Lung microvascular endothelial cell (primary cell): ENCODE measurements around the gene LRRC23. TPM values are rescaled to one million over a fixed set of nuclear protein-coding genes. Genes with fewer than 3 reads are reported as not detected.

Source experiments
- DNase-seq, 2 donors: peaks; one replicate each; pipeline versions ENCODE4 v3.0.0 to v3.0.0-alpha.2; 2010; ENCODE audit warnings: low read depth in 2 of 2
- total RNA-seq: library from RNA; depleted of rRNA; stranded (reverse); fragments of >200 nt; gene quantifications from 2 replicates; pipeline ENCODE4 v1.2.1, GENCODE V29; 2014

Gene LRRC23
- total RNA-seq, 1 donor from 2014 or later: 3.4 TPM

GRCh38 chr12:6943722-6944380, 39.2 kb downstream of the LRRC23 start, which contains the start of the genes C12orf57 and RNU7-1:
TSS of gene C12orf57 (plus strand) at chr12:6944022. CDS start at chr12:6944122, 100 bp downstream.
TSS of gene RNU7-1 (plus strand) at chr12:6943816.
- DNase-seq: peak; percentile 89 to 93

GRCh38 chr12:6944381-6945186, 40.0 kb downstream of the LRRC23 start:
- peak; percentile 91 to 94 for DNase-seq

- no peak for DNase-seq
Observed at GRCh38 chr12:6945613-6946012, 41.0 kb downstream of the LRRC23 start.

- peak in 1 of 2 donors; percentile 72 for DNase-seq
Observed at GRCh38 chr12:6946033-6946919, 41.7 kb downstream of the LRRC23 start.

GRCh38 chr12:6946920-6947374, 42.3 kb downstream of the LRRC23 start:
- DNase-seq: no peak

GRCh38 chr12:6947615-6948014, 43.0 kb downstream of the LRRC23 start:
- DNase-seq: no peak

- DNase-seq: no peak
Observed at GRCh38 chr12:6948873-6949594, 44.4 kb downstream of the LRRC23 start.

- no peak for DNase-seq
Observed at GRCh38 chr12:6950401-6950801, 45.8 kb downstream of the LRRC23 start.

GRCh38 chr12:6950811-6951540, 46.4 kb downstream of the LRRC23 start, which contains the start of gene PTPN6:
TSS of gene PTPN6 (plus strand) at chr12:6951356. CDS start at chr12:6951513, 157 bp downstream.
- DNase-seq: no peak

- DNase-seq: no peak
Observed at GRCh38 chr12:6951551-6952120, 47.0 kb downstream of the LRRC23 start.

GRCh38 chr12:6952121-6952862, 47.7 kb downstream of the LRRC23 start:
- DNase-seq: no peak

GRCh38 chr12:6952863-6953441, 48.3 kb downstream of the LRRC23 start:
- DNase-seq: no peak

- DNase-seq: peak in 1 of 2 donors; percentile 50
Observed at GRCh38 chr12:6953442-6954315, 49.1 kb downstream of the LRRC23 start.

- DNase-seq: no peak
Observed at GRCh38 chr12:6954316-6955107, 49.9 kb downstream of the LRRC23 start.

GRCh38 chr12:6955108-6956020, 50.7 kb downstream of the LRRC23 start:
- no peak for DNase-seq
